GM18498 (cell line): ENCODE data around the gene BAZ2B.

Experiments
- ATAC-seq: cut with Tn5 transposase; IDR thresholded peaks from one replicate; pipeline ENCODE4 v1.9.1; 2021; ENCODE audit warnings: mild to moderate bottlenecking, moderate library complexity; ENCODE audit not compliant: unreplicated experiment

BAZ2B gene

GRCh38 chr2:159585622-159586021 lies 30.7 kb downstream of the BAZ2B start:
- ATAC-seq = no peak

GRCh38 chr2:159584796-159585195 lies 31.6 kb downstream of the BAZ2B start:
- no peak for ATAC-seq

GRCh38 chr2:159573846-159574606 lies 42.3 kb downstream of the BAZ2B start:
- no peak for ATAC-seq

- no peak for ATAC-seq
Observed at GRCh38 chr2:159573294-159573693, 43.1 kb downstream of the BAZ2B start.

GRCh38 chr2:159572459-159572858 lies 43.9 kb downstream of the BAZ2B start:
- ATAC-seq = no peak

- ATAC-seq = no peak
Observed at GRCh38 chr2:159571540-159572260, 44.6 kb downstream of the BAZ2B start.

GRCh38 chr2:159564081-159564480 lies 52.3 kb downstream of the BAZ2B start:
- ATAC-seq = no peak

- no peak for ATAC-seq
Observed at GRCh38 chr2:159562248-159562647, 54.1 kb downstream of the BAZ2B start.

- no peak for ATAC-seq
Observed at GRCh38 chr2:159561786-159562185, 54.6 kb downstream of the BAZ2B start.

- ATAC-seq = no peak
Observed at GRCh38 chr2:159561242-159561641, 55.1 kb downstream of the BAZ2B start.

GRCh38 chr2:159559034-159559433 lies 57.3 kb downstream of the BAZ2B start:
- no peak for ATAC-seq

- ATAC-seq = no peak
Observed at GRCh38 chr2:159558479-159558878, 57.9 kb downstream of the BAZ2B start.

GRCh38 chr2:159557437-159558034 lies 58.8 kb downstream of the BAZ2B start:
- ATAC-seq = no peak

- no peak for ATAC-seq
Observed at GRCh38 chr2:159555651-159556392, 60.5 kb downstream of the BAZ2B start.

- ATAC-seq = no peak
Observed at GRCh38 chr2:159553727-159554126, 62.6 kb downstream of the BAZ2B start.

- ATAC-seq = no peak
Observed at GRCh38 chr2:159551806-159552205, 64.5 kb downstream of the BAZ2B start.

- no peak for ATAC-seq
Observed at GRCh38 chr2:159550231-159550630, 66.1 kb downstream of the BAZ2B start.

GRCh38 chr2:159549234-159549633 lies 67.1 kb downstream of the BAZ2B start:
- ATAC-seq = no peak

GRCh38 chr2:159546716-159547430 lies 69.5 kb downstream of the BAZ2B start:
- ATAC-seq = no peak

GRCh38 chr2:159546039-159546438 lies 70.3 kb downstream of the BAZ2B start:
- ATAC-seq = no peak

GRCh38 chr2:159545085-159545484 lies 71.3 kb downstream of the BAZ2B start:
- ATAC-seq = no peak
